Upper lobe of left lung (tissue), 4 donors: ENCODE results near the gene SFXN5.

Experiments
- POLR2A ChIP-seq, 4 donors: fragments of 450-650 bp; IDR thresholded peaks; one replicate each; pipeline ENCODE4 v1.5.1; 2016 to 2017; ENCODE audit warnings: antibody characterized with exemption in 4 of 4, mild to moderate bottlenecking in 2 of 4
- TF ChIP-seq, protein P1 (sequence below), 6 experiments: fragments of 450-650 bp in 4 of 6; fragments of 200-600 bp in 2 of 6; sonication (generic) in 2 of 6; IDR thresholded peaks; one replicate each; pipeline ENCODE4 v1.5.1; 2016 to 2019; ENCODE audit warnings: antibody characterized with exemption in 6 of 6

DNA sequence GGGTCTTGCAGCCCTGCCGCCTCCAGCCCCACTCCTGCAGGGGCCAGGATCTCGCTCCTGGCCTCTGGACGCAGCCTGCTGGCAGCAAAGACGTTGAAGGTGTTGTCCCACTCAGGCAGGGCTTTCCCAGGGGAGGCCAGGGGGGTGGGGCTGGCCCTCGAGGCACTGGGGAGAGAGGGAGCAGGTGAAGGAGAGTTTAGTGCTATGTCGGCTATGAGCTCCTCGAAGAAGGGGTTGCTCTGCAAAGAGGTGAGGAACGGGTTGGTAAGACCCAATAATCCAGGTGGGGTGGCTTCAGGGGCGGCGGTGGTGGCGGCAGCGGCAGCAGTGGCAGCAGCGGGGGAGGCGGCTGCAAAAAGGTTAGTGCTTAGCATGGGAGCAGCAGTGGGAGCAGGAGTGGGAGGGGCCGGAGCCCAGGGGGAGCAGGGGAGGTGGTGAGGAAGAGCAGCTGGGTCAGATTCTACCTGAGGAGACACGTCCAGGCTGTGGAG, 9.7 kb upstream of the SFXN5 start:
- no peak for TF ChIP-seq POLR2A (IDR thresholded peaks at IDR 0.05)
- TF ChIP-seq, protein P1, sequence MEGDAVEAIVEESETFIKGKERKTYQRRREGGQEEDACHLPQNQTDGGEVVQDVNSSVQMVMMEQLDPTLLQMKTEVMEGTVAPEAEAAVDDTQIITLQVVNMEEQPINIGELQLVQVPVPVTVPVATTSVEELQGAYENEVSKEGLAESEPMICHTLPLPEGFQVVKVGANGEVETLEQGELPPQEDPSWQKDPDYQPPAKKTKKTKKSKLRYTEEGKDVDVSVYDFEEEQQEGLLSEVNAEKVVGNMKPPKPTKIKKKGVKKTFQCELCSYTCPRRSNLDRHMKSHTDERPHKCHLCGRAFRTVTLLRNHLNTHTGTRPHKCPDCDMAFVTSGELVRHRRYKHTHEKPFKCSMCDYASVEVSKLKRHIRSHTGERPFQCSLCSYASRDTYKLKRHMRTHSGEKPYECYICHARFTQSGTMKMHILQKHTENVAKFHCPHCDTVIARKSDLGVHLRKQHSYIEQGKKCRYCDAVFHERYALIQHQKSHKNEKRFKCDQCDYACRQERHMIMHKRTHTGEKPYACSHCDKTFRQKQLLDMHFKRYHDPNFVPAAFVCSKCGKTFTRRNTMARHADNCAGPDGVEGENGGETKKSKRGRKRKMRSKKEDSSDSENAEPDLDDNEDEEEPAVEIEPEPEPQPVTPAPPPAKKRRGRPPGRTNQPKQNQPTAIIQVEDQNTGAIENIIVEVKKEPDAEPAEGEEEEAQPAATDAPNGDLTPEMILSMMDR (IDR thresholded peaks at IDR 0.05) = no peak
